HEK293 (cell line): ENCODE measurements around the gene INTS2.

Experiments used
- HIC1 ChIP-seq: fragments of 450-650 bp; formaldehyde crosslinking; IDR thresholded peaks from 2 replicates; pipeline ENCODE4 v1.5.1; 2016; ENCODE audit warnings: missing biosample characterization, missing genetic modification characterization
- HOXC10 ChIP-seq: sonication (generic); formaldehyde crosslinking; IDR thresholded peaks from 2 replicates; pipeline ENCODE4 v1.8.1; 2023; ENCODE audit warnings: mild to moderate bottlenecking, missing genetic modification reagents
- KLF8 ChIP-seq: fragments of 450-650 bp; formaldehyde crosslinking; IDR thresholded peaks from 2 replicates; pipeline ENCODE4 v1.5.1; 2016; ENCODE audit warnings: missing biosample characterization, missing genetic modification characterization
- MZF1 ChIP-seq: fragments of 450-650 bp; formaldehyde crosslinking; IDR thresholded peaks from 2 replicates; pipeline ENCODE4 v1.5.1; 2017; ENCODE audit warnings: missing biosample characterization, missing genetic modification characterization, borderline replicate concordance
- PBX3 ChIP-seq: sonication (generic); formaldehyde crosslinking; IDR thresholded peaks from 2 replicates; pipeline ENCODE4 v1.8.1; 2022; ENCODE audit warnings: mild to moderate bottlenecking, moderate library complexity, missing genetic modification reagents
- REST ChIP-seq: fragments of 450-650 bp; formaldehyde crosslinking; IDR thresholded peaks from 2 replicates; pipeline ENCODE4 v1.5.1; 2016; ENCODE audit warnings: missing biosample characterization, missing genetic modification characterization
- SP2 ChIP-seq: fragments of 450-650 bp; formaldehyde crosslinking; IDR thresholded peaks from 2 replicates; pipeline ENCODE4 v1.5.1; 2016; ENCODE audit warnings: missing biosample characterization, missing genetic modification characterization
- TRIM28 ChIP-seq: IDR thresholded peaks from 2 replicates; pipeline ENCODE4 v1.6.1; 2011; ENCODE audit warnings: low read length, control low read depth, borderline replicate concordance
- ZBTB1 ChIP-seq: fragments of 450-650 bp; formaldehyde crosslinking; IDR thresholded peaks from 2 replicates; pipeline ENCODE4 v1.5.1; 2016; ENCODE audit warnings: missing biosample characterization, missing genetic modification characterization
- ZBTB8A ChIP-seq: fragments of 450-650 bp; formaldehyde crosslinking; IDR thresholded peaks from 2 replicates; pipeline ENCODE4 v1.5.1; 2016; ENCODE audit warnings: missing biosample characterization, missing genetic modification characterization
- ZNF146 ChIP-seq: fragments of 450-650 bp; formaldehyde crosslinking; IDR thresholded peaks from 2 replicates; pipeline ENCODE4 v1.5.1; 2016; ENCODE audit warnings: missing biosample characterization, missing genetic modification characterization
- ZNF266 ChIP-seq: fragments of 450-650 bp; formaldehyde crosslinking; IDR thresholded peaks from 2 replicates; pipeline ENCODE4 v1.5.1; 2016; ENCODE audit warnings: missing biosample characterization, missing genetic modification characterization, low read depth
- ZNF292 ChIP-seq: fragments of 450-650 bp; formaldehyde crosslinking; IDR thresholded peaks from 2 replicates; pipeline ENCODE4 v1.5.1; 2016; ENCODE audit warnings: low read depth, missing biosample characterization, missing genetic modification characterization, borderline replicate concordance
- ZNF366 ChIP-seq: fragments of 450-650 bp; formaldehyde crosslinking; conservative IDR thresholded peaks from 2 replicates; pipeline ENCODE4 v1.5.1; 2016; ENCODE audit warnings: missing biosample characterization, missing genetic modification characterization
- ZNF391 ChIP-seq: fragments of 450-650 bp; formaldehyde crosslinking; IDR thresholded peaks from 2 replicates; pipeline ENCODE4 v1.5.1; 2016; ENCODE audit warnings: low read depth, missing biosample characterization, missing genetic modification characterization, borderline replicate concordance
- ZNF426 ChIP-seq: fragments of 450-650 bp; formaldehyde crosslinking; IDR thresholded peaks from 2 replicates; pipeline ENCODE4 v1.5.1; 2017; ENCODE audit warnings: missing biosample characterization, missing genetic modification characterization, mild to moderate bottlenecking, inconsistent platforms, moderate library complexity
- ZNF555 ChIP-seq: fragments of 450-650 bp; formaldehyde crosslinking; conservative IDR thresholded peaks from 2 replicates; pipeline ENCODE4 v1.5.1; 2017; ENCODE audit warnings: missing biosample characterization, mild to moderate bottlenecking, missing genetic modification characterization, inconsistent platforms
- ZNF585B ChIP-seq: fragments of 450-650 bp; formaldehyde crosslinking; IDR thresholded peaks from 2 replicates; pipeline ENCODE4 v1.5.1; 2016; ENCODE audit warnings: missing biosample characterization, missing genetic modification characterization
- ZNF624 ChIP-seq: fragments of 450-650 bp; formaldehyde crosslinking; IDR thresholded peaks from 2 replicates; pipeline ENCODE4 v1.5.1; 2017; ENCODE audit warnings: missing biosample characterization, missing genetic modification characterization
- ZNF76 ChIP-seq: fragments of 450-650 bp; formaldehyde crosslinking; IDR thresholded peaks from 2 replicates; pipeline ENCODE4; 2016; ENCODE audit warnings: low read depth, missing biosample characterization, missing genetic modification characterization, borderline replicate concordance
- ZNF785 ChIP-seq: fragments of 450-650 bp; formaldehyde crosslinking; IDR thresholded peaks from 2 replicates; pipeline ENCODE4 v1.5.1; 2016; ENCODE audit warnings: missing biosample characterization, missing genetic modification characterization
- ZSCAN16 ChIP-seq: fragments of 450-650 bp; formaldehyde crosslinking; IDR thresholded peaks from 2 replicates; pipeline ENCODE4 v1.5.1; 2016; ENCODE audit warnings: missing biosample characterization, missing genetic modification characterization
- ZSCAN30 ChIP-seq: fragments of 450-650 bp; IDR thresholded peaks from 2 replicates; pipeline ENCODE4 v1.5.1; 2018; ENCODE audit warnings: missing biosample characterization, mild to moderate bottlenecking, missing genetic modification characterization, moderate library complexity
- TF ChIP-seq, protein P1 (sequence below): fragments of 450-650 bp; formaldehyde crosslinking; IDR thresholded peaks from 2 replicates; pipeline ENCODE4 v1.5.1; 2016; ENCODE audit warnings: missing biosample characterization, missing genetic modification characterization, borderline replicate concordance
- TF ChIP-seq, protein P2 (sequence below): IDR thresholded peaks from 2 replicates; pipeline ENCODE4 v1.6.1; 2011; ENCODE audit warnings: mild to moderate bottlenecking, low read depth, low read length, borderline replicate concordance

The INTS2 gene

DNA sequence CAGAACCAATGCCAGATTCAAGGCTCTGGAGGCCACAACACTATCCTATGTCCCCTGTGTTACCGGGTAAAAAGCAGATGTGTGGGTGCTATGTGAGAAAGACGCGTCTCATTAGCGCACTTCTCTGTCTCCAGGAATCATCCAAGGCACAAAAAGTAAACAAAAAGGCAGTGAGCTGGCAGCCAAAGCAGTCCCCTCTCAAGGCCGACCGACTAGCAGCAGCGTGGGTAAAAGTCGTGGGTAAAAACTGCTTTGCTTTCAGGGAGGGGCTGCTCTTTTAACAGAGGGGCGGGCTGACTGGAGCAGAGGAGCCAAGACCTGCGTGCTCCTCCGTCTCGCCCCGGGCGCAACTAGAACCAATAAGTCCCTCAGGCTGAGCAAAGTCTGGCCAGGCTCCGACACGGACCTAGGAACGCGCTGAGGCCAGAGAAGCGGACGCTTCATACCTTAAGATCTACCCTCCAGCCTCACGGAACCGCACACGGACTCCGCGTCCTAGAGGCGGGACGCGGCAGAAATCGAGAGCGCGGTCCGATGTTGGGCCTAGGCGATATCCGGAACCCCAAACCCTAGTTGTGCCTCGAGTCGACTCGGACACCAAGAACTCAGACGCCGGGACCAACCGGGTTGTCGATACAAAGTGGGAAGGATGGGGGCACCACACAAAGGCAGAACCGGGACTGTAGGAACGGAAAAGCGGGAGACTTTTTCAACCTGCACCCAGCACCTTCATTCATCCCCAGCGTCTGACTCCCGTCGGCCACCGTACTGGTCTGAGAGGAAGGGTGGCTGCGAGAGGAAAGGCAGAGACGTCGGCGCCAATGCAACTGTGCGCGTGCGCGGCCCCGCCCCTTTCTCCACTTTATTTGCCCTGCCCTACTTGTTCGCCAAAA, at the start of gene INTS2 (continued):
- TF ChIP-seq, protein P1, sequence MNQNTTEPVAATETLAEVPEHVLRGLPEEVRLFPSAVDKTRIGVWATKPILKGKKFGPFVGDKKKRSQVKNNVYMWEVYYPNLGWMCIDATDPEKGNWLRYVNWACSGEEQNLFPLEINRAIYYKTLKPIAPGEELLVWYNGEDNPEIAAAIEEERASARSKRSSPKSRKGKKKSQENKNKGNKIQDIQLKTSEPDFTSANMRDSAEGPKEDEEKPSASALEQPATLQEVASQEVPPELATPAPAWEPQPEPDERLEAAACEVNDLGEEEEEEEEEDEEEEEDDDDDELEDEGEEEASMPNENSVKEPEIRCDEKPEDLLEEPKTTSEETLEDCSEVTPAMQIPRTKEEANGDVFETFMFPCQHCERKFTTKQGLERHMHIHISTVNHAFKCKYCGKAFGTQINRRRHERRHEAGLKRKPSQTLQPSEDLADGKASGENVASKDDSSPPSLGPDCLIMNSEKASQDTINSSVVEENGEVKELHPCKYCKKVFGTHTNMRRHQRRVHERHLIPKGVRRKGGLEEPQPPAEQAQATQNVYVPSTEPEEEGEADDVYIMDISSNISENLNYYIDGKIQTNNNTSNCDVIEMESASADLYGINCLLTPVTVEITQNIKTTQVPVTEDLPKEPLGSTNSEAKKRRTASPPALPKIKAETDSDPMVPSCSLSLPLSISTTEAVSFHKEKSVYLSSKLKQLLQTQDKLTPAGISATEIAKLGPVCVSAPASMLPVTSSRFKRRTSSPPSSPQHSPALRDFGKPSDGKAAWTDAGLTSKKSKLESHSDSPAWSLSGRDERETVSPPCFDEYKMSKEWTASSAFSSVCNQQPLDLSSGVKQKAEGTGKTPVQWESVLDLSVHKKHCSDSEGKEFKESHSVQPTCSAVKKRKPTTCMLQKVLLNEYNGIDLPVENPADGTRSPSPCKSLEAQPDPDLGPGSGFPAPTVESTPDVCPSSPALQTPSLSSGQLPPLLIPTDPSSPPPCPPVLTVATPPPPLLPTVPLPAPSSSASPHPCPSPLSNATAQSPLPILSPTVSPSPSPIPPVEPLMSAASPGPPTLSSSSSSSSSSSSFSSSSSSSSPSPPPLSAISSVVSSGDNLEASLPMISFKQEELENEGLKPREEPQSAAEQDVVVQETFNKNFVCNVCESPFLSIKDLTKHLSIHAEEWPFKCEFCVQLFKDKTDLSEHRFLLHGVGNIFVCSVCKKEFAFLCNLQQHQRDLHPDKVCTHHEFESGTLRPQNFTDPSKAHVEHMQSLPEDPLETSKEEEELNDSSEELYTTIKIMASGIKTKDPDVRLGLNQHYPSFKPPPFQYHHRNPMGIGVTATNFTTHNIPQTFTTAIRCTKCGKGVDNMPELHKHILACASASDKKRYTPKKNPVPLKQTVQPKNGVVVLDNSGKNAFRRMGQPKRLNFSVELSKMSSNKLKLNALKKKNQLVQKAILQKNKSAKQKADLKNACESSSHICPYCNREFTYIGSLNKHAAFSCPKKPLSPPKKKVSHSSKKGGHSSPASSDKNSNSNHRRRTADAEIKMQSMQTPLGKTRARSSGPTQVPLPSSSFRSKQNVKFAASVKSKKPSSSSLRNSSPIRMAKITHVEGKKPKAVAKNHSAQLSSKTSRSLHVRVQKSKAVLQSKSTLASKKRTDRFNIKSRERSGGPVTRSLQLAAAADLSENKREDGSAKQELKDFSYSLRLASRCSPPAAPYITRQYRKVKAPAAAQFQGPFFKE (tag by site-specific recombination), result no peak
- TF ChIP-seq REST (tag by site-specific recombination) (peak; percentile 73), ZSCAN30 (peak; percentile 92), MZF1 (tag by site-specific recombination) (peak; percentile 81; the same call in 1 of the 2 replicates), ZBTB8A (tag by site-specific recombination) (peak; percentile 54), SP2 (peak; percentile 54; the same call in 1 of the 2 replicates), HIC1 (tag by site-specific recombination) (no peak), HOXC10 (CRISPR knock-in tag) (no peak), ZNF366 (tag by site-specific recombination) (peak; percentile 96), ZNF266 (tag by site-specific recombination) (no peak), ZNF426 (no peak), ZNF146 (tag by site-specific recombination) (peak; percentile 71), ZSCAN16 (tag by site-specific recombination) (0 out of 2 replicates have a peak, but pooled peaks have one; percentile 13), ZNF555 (tag by site-specific recombination) (no peak), PBX3 (CRISPR knock-in tag) (peak; percentile 18; the same call in 1 of the 2 replicates), ZNF76 (tag by site-specific recombination) (peak; percentile 84), ZNF292 (tag by site-specific recombination) (no peak), ZNF391 (tag by site-specific recombination) (peak; percentile 82; the same call in 1 of the 2 replicates), ZNF785 (tag by site-specific recombination) (no peak), ZNF585B (tag by site-specific recombination) (no peak), KLF8 (tag by site-specific recombination) (peak; percentile 93), ZBTB1 (tag by site-specific recombination) (0 out of 2 replicates have a peak, but pooled peaks have one; percentile 68), ZNF624 (tag by site-specific recombination) (peak; percentile 88), TRIM28 (peak; percentile 94)
- TF ChIP-seq, protein P2, sequence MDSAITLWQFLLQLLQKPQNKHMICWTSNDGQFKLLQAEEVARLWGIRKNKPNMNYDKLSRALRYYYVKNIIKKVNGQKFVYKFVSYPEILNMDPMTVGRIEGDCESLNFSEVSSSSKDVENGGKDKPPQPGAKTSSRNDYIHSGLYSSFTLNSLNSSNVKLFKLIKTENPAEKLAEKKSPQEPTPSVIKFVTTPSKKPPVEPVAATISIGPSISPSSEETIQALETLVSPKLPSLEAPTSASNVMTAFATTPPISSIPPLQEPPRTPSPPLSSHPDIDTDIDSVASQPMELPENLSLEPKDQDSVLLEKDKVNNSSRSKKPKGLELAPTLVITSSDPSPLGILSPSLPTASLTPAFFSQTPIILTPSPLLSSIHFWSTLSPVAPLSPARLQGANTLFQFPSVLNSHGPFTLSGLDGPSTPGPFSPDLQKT, result no peak
